Prostate gland (tissue), 2 donors: ENCODE measurements around the gene EEFSEC. TPM values are rescaled to one million over a fixed set of nuclear protein-coding genes. Genes with fewer than 3 reads are reported as not detected.

ENCODE experiments used
- DNase-seq: peaks from one replicate; pipeline ENCODE4 v3.0.0-alpha.2; 2019; ENCODE audit warnings: low spot score
- H3K27ac ChIP-seq, 2 donors: fragments of 200-600 bp; sonication (generic); 2 replicates each; pipeline ENCODE4 v1.5.1; 2017 to 2019
- H3K27me3 ChIP-seq: fragments of 200-600 bp; sonication (generic); replicated peaks from 2 replicates; pipeline ENCODE4 v1.5.1; 2019; ENCODE audit not compliant: insufficient read depth
- H3K36me3 ChIP-seq, 2 donors: fragments of 200-600 bp; sonication (generic); 1 replicate in 1 of 2; 2 replicates in 1 of 2; pipeline versions ENCODE4 v1.5.1 to v1.8.1; 2017 to 2019
- H3K4me1 ChIP-seq: fragments of 200-600 bp; sonication (generic); replicated peaks from 2 replicates; pipeline ENCODE4 v1.5.1; 2019
- H3K4me3 ChIP-seq, 2 donors: fragments of 200-600 bp; sonication (generic); 2 replicates each; pipeline ENCODE4 v1.5.1; 2017 to 2019
- H3K9me3 ChIP-seq: fragments of 200-600 bp; sonication (generic); 2 replicates; pipeline ENCODE4 v1.5.1; 2017
- POLR2A ChIP-seq: fragments of 450-650 bp; IDR thresholded peaks from one replicate; pipeline ENCODE4 v1.6.1; 2016; ENCODE audit warnings: antibody characterized with exemption, mild to moderate bottlenecking
- POLR2AphosphoS5 ChIP-seq: sonication (generic); formaldehyde crosslinking; IDR thresholded peaks from one replicate; pipeline ENCODE4 v1.6.1; 2017; ENCODE audit warnings: antibody characterized with exemption
- WGBS: methylation state at CpG from one replicate; pipeline ENCODE4 v1.1.5; 2018; 5-methylcytosine and 5-hydroxymethylcytosine counted together
- intact Hi-C: fragments of 100-400 bp; cut with DNase I; formaldehyde crosslinking; loops from one replicate; pipeline ENCODE4 v1.14.2; 2022
- total RNA-seq, 2 donors: library from RNA; depleted of rRNA; stranded (reverse); fragments of >200 nt; gene quantifications; one replicate each; pipeline ENCODE4 v1.1.0, GENCODE V29; 2016
- TF ChIP-seq, protein P1 (sequence below), 4 experiments: fragments of 200-600 bp in 2 of 4; fragments of 450-650 bp in 2 of 4; sonication (generic) in 2 of 4; IDR thresholded peaks; 1 replicate in 3 of 4; 2 replicates in 1 of 4; pipeline ENCODE4 v1.5.1; 2016 to 2019; ENCODE audit warnings: antibody characterized with exemption in 4 of 4, mild to moderate bottlenecking in 2 of 4, moderate library complexity in 2 of 4

Gene EEFSEC
- total RNA-seq, 2 donors from 2014 or later, result 24.7 to 26.1 TPM

GRCh38 chr3:128324911-128325592 is 171.8 kb downstream of the EEFSEC start:
- Histone ChIP-seq H3K36me3 (no peaks in the 10 kb centered on the region), H3K9me3 (no peaks in the 10 kb centered on the region), H3K4me3 (no peak overlapping the region), H3K4me1 (no peaks in the 10 kb centered on the region), H3K27me3 (no peaks in the 10 kb centered on the region), H3K27ac (no peak overlapping the region)
- intact Hi-C loops, result loop anchor here (5.0 kb wide), 1 partner anchor 153 kb away; no protein-coding TSS in a partner anchor
- WGBS, result 89% methylated on average over 8 of the region's 8 CpGs
- TF ChIP-seq, protein P1, sequence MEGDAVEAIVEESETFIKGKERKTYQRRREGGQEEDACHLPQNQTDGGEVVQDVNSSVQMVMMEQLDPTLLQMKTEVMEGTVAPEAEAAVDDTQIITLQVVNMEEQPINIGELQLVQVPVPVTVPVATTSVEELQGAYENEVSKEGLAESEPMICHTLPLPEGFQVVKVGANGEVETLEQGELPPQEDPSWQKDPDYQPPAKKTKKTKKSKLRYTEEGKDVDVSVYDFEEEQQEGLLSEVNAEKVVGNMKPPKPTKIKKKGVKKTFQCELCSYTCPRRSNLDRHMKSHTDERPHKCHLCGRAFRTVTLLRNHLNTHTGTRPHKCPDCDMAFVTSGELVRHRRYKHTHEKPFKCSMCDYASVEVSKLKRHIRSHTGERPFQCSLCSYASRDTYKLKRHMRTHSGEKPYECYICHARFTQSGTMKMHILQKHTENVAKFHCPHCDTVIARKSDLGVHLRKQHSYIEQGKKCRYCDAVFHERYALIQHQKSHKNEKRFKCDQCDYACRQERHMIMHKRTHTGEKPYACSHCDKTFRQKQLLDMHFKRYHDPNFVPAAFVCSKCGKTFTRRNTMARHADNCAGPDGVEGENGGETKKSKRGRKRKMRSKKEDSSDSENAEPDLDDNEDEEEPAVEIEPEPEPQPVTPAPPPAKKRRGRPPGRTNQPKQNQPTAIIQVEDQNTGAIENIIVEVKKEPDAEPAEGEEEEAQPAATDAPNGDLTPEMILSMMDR (IDR thresholded peaks at IDR 0.05), result no peak
- TF ChIP-seq POLR2A (no peak), POLR2AphosphoS5 (no peak)
- no peak for DNase-seq

GRCh38 chr3:128326051-128326823 is 173.0 kb downstream of the EEFSEC start:
- no peaks in the 10 kb centered on the region for H3K36me3 ChIP-seq
- DNase-seq, result no peak
- WGBS, result 91% methylated on average over 4 of the region's 4 CpGs
- intact Hi-C loops, result no loop called here
- no peaks in the 10 kb centered on the region for H3K4me1 ChIP-seq
- H3K27me3 ChIP-seq, result no peaks in the 10 kb centered on the region
- H3K4me3 ChIP-seq, result no peak overlapping the region
- no peak overlapping the region for H3K27ac ChIP-seq
- TF ChIP-seq POLR2A (no peak), POLR2AphosphoS5 (no peak)
- TF ChIP-seq, protein P1 (IDR thresholded peaks at IDR 0.05), result no peak
- no peaks in the 10 kb centered on the region for H3K9me3 ChIP-seq

DNA sequence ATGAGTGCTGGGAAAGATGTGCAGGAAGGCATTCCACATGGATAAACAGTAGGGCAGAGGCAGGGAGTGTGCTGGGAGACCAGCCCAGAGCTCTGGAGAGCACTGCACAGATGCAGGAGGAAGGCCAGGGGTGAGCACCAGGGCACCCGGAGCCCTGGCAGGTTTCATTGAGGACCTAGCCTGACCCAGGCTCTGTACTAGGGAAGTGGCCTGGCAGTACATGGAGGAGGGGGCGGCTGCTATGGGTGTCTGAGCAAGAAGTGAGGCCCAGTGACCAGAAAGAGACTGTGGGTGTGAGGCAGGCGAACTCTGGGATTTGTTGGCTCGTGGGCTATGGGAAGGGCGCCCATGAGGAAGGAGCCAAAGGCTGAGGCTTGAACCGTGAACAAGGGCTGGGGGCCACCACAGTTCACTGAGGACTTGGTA is 174.3 kb downstream of the EEFSEC start:
- WGBS, result 94% methylated on average over 6 of the region's 6 CpGs
- Histone ChIP-seq H3K4me3 (no peak overlapping the region), H3K27me3 (no peaks in the 10 kb centered on the region), H3K9me3 (no peaks in the 10 kb centered on the region), H3K27ac (no peak overlapping the region), H3K36me3 (no peaks in the 10 kb centered on the region), H3K4me1 (no peaks in the 10 kb centered on the region)
- DNase-seq, result no peak
- intact Hi-C loops, result no loop called here
- TF ChIP-seq POLR2AphosphoS5 (no peak), POLR2A (no peak)
- TF ChIP-seq, protein P1 (IDR thresholded peaks at IDR 0.05), result no peak

DNA sequence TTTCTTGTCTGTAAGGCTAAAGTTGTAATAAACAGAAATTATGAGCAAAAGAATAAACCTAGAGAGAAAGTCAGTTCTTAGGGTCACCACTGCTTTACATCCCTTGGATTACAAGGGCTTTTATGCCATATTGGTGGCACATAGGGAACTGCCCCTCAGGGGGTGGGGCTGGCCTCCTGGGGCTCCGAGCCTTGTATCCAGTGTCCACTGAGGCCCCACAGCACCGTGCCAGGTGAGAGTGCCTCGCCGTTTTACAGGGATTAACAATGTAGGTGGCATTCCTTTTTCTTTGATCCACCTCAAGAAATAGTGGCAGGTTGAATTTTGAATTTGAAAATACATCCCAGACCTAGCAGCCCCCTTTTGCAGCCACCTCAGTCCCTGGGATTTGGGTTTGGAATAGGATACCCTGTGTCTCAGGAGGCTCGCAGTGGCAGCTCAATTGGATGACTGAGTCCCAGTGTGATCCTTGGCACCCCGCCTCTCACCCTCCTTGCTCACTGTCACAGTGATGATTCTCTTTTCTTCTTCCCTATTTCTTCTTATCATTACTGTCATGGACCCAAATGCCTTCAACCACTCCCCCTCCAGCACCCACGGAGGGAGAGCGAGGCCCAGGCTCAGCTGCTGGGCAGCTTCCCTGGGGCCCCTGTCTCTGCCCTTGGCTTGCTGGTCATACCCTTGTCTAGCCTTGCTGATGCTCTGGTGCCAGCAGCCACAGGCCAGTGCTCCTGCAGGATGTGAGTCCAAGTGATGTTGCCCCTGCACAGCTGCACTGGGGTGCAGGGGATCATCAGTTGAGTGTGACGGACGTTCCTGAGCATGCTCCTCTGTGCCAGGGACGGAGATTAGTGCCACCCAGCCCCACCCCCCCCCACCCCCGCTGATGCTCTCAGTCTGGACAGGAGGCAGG is 175.5 kb downstream of the EEFSEC start:
- H3K27me3 ChIP-seq, result no peaks in the 10 kb centered on the region
- H3K36me3 ChIP-seq, result no peaks in the 10 kb centered on the region
- TF ChIP-seq, protein P1 (IDR thresholded peaks at IDR 0.05), result no peak
- TF ChIP-seq POLR2AphosphoS5 (no peak), POLR2A (no peak)
- intact Hi-C loops, result no loop called here
- H3K27ac ChIP-seq, result no peak overlapping the region
- no peak overlapping the region for H3K4me3 ChIP-seq
- 87% methylated on average over 11 of the region's 12 CpGs for WGBS
- H3K9me3 ChIP-seq, result no peaks in the 10 kb centered on the region
- DNase-seq, result no peak
- H3K4me1 ChIP-seq, result no peaks in the 10 kb centered on the region
